Epithelial cell of esophagus (primary cell): ENCODE results near the gene SLC37A1.

Source experiments
- DNase-seq: peaks from one replicate; pipeline ENCODE4 v3.0.0; 2010; ENCODE audit warnings: low read depth
- H3K4me3 ChIP-seq: 2 replicates; pipeline ENCODE4 v1.5.1; 2011; ENCODE audit warnings: mild to moderate bottlenecking, low read length, control low read depth
- CTCF ChIP-seq: IDR thresholded peaks from 2 replicates; pipeline ENCODE4 v1.5.1; 2011; ENCODE audit warnings: low read depth, mild to moderate bottlenecking, low read length, control low read depth, inconsistent platforms; ENCODE audit not compliant: insufficient read depth; ENCODE audit errors: missing control alignments

SLC37A1 gene

GRCh38 chr21:42474043-42474831 lies 39.4 kb upstream of the SLC37A1 start:
- no peak for TF ChIP-seq CTCF
- no peak overlapping the region for H3K4me3 ChIP-seq
- DNase-seq = peak; percentile 88

GRCh38 chr21:42475036-42475435 lies 38.6 kb upstream of the SLC37A1 start:
- peak; percentile 63 for DNase-seq
- TF ChIP-seq CTCF = no peak
- H3K4me3 ChIP-seq = no peak overlapping the region

- no peak for DNase-seq
- H3K4me3 ChIP-seq = no peak overlapping the region
- no peak for TF ChIP-seq CTCF
Measured at GRCh38 chr21:42475526-42476387, 37.9 kb upstream of the SLC37A1 start.

- DNase-seq = no peak
- TF ChIP-seq CTCF = no peak
- no peak overlapping the region for H3K4me3 ChIP-seq
Measured at GRCh38 chr21:42476388-42477331, 37.0 kb upstream of the SLC37A1 start.

- TF ChIP-seq CTCF = no peak
- no peak overlapping the region for H3K4me3 ChIP-seq
Measured at GRCh38 chr21:42478504-42478903, 35.1 kb upstream of the SLC37A1 start.

GRCh38 chr21:42479582-42479981 lies 34.1 kb upstream of the SLC37A1 start:
- TF ChIP-seq CTCF = no peak
- no peak for DNase-seq
- H3K4me3 ChIP-seq = no peak overlapping the region

More at GRCh38 chr21:42478504-42478903, 35.1 kb upstream of the SLC37A1 start:
- no peak for DNase-seq
